NCI-H1417 treated with DMSO at 0.1 percent for 48 hours (cell line): ENCODE measurements around the gene ATG4D.
"Not testable (repeated sequence)": the region's sequence is repeated elsewhere in the genome, so short reads cannot be mapped to it uniquely, and the experiment has no call there.

Experiments
- DNase-seq: peaks from one replicate; lab custom pipeline; 2025; lab: John Stamatoyannopoulos, UW

Gene ATG4D

GRCh38 chr19:10519421-10519820, 24.3 kb upstream of the ATG4D start:
- DNase-seq, result no peak

- no peak for DNase-seq
Measured at GRCh38 chr19:10520652-10521318, 22.9 kb upstream of the ATG4D start.

- DNase-seq, result no peak
Measured at GRCh38 chr19:10521461-10522171, 22.1 kb upstream of the ATG4D start.

GRCh38 chr19:10523135-10523636, 20.5 kb upstream of the ATG4D start:
- no peak for DNase-seq

GRCh38 chr19:10525636-10526035, 18.1 kb upstream of the ATG4D start:
- no peak for DNase-seq

- DNase-seq, result not testable (repeated sequence)
Measured at GRCh38 chr19:10526887-10527286, 16.8 kb upstream of the ATG4D start.

GRCh38 chr19:10532457-10532856, 11.2 kb upstream of the ATG4D start:
- no peak for DNase-seq

GRCh38 chr19:10533646-10534386, 9.9 kb upstream of the ATG4D start:
- DNase-seq, result no peak

- DNase-seq, result no peak
Measured at GRCh38 chr19:10535613-10536012, 8.1 kb upstream of the ATG4D start.

- no peak for DNase-seq
Measured at GRCh38 chr19:10537668-10538067, 6.0 kb upstream of the ATG4D start.

- DNase-seq, result no peak
Measured at GRCh38 chr19:10538204-10538983, 5.3 kb upstream of the ATG4D start.

GRCh38 chr19:10539016-10539415, 4.7 kb upstream of the ATG4D start:
- DNase-seq, result not testable (repeated sequence)

GRCh38 chr19:10543059-10543419, 665 bp upstream of the ATG4D start:
- DNase-seq, result no peak

GRCh38 chr19:10544242-10544752, 593 bp downstream of the ATG4D start:
- DNase-seq, result no peak

GRCh38 chr19:10544753-10545251, 1.1 kb downstream of the ATG4D start:
- no peak for DNase-seq

- DNase-seq, result no peak
Measured at GRCh38 chr19:10546817-10547216, 3.1 kb downstream of the ATG4D start.

GRCh38 chr19:10548746-10549276, 5.1 kb downstream of the ATG4D start:
- no peak for DNase-seq

- DNase-seq, result no peak
Measured at GRCh38 chr19:10549733-10550132, 6.0 kb downstream of the ATG4D start.

GRCh38 chr19:10550336-10550735, 6.6 kb downstream of the ATG4D start:
- DNase-seq, result no peak

- not testable (repeated sequence) for DNase-seq
Measured at GRCh38 chr19:10551006-10551405, 7.3 kb downstream of the ATG4D start.

- no peak for DNase-seq
Measured at GRCh38 chr19:10551698-10552301, 8.1 kb downstream of the ATG4D start.
